SK-N-SH treated with all-trans-retinoic acid at 6 μM for 48 hours (cell line): ENCODE results near the gene IRF5.

Experiments used
- ATAC-seq: fragments of 200-7000 bp; cut with Tn5 transposase; 3 replicates; pipeline ENCODE4 v1.9.1; 2020; ENCODE audit warnings: mild to moderate bottlenecking, moderate library complexity
- BACH2 ChIP-seq: fragments of 250-450 bp; sonication (Bioruptor Pico); IDR thresholded peaks from 2 replicates; pipeline ENCODE4 v1.9.0; 2021; ENCODE audit warnings: mild to moderate bottlenecking, borderline replicate concordance
- CSDC2 ChIP-seq: fragments of 250-450 bp; sonication (Bioruptor Pico); IDR thresholded peaks from 2 replicates; pipeline ENCODE4 v1.5.0; 2020; ENCODE audit warnings: mild to moderate bottlenecking, moderate library complexity
- CSRNP3 ChIP-seq: fragments of 250-450 bp; sonication (Bioruptor Pico); IDR thresholded peaks from 2 replicates; pipeline ENCODE4 v1.5.1; 2021; ENCODE audit warnings: mild to moderate bottlenecking, moderate library complexity
- ESRRG ChIP-seq: fragments of 250-450 bp; sonication (Bioruptor Pico); IDR thresholded peaks from 2 replicates; pipeline ENCODE4 v1.6.1; 2021; ENCODE audit warnings: mild to moderate bottlenecking
- GLIS3 ChIP-seq: fragments of 250-450 bp; sonication (Bioruptor Pico); IDR thresholded peaks from 2 replicates; pipeline ENCODE4 v1.5.0; 2020; ENCODE audit warnings: mild to moderate bottlenecking, moderate library complexity
- ISL1 ChIP-seq: fragments of 250-450 bp; sonication (Bioruptor Pico); IDR thresholded peaks from 2 replicates; pipeline ENCODE4 v2.1.2; 2022; ENCODE audit warnings: mild to moderate bottlenecking, moderate library complexity
- OSR1 ChIP-seq: fragments of 250-450 bp; sonication (Bioruptor Pico); IDR thresholded peaks from 2 replicates; pipeline ENCODE4 v1.8.0; 2022; ENCODE audit warnings: moderate library complexity, mild to moderate bottlenecking, inconsistent platforms
- POU6F1 ChIP-seq: fragments of 250-450 bp; sonication (Bioruptor Pico); IDR thresholded peaks from 2 replicates; pipeline ENCODE4 v1.8.0; 2021; ENCODE audit warnings: low read depth, mild to moderate bottlenecking, moderate library complexity, borderline replicate concordance
- PPARA ChIP-seq: fragments of 250-450 bp; sonication (Bioruptor Pico); IDR thresholded peaks from 2 replicates; pipeline ENCODE4 v1.5.0; 2020; ENCODE audit warnings: mild to moderate bottlenecking, borderline replicate concordance
- RARB ChIP-seq: fragments of 250-450 bp; sonication (Bioruptor Pico); IDR thresholded peaks from 2 replicates; pipeline ENCODE4 v1.8.0; 2021; ENCODE audit warnings: mild to moderate bottlenecking, moderate library complexity
- SNAI2 ChIP-seq: fragments of 250-450 bp; sonication (Bioruptor Pico); IDR thresholded peaks from 2 replicates; pipeline ENCODE4 v1.5.0; 2020; ENCODE audit warnings: mild to moderate bottlenecking, moderate library complexity
- TOX ChIP-seq: fragments of 250-450 bp; sonication (Bioruptor Pico); IDR thresholded peaks from 2 replicates; pipeline ENCODE4 v1.8.0; 2021; ENCODE audit warnings: mild to moderate bottlenecking, moderate library complexity, borderline replicate concordance
- ZC3H10 ChIP-seq: fragments of 250-450 bp; sonication (Bioruptor Pico); IDR thresholded peaks from 2 replicates; pipeline ENCODE4 v1.5.1; 2021; ENCODE audit warnings: mild to moderate bottlenecking, moderate library complexity
- ZFP3 ChIP-seq: fragments of 250-450 bp; sonication (Bioruptor Pico); IDR thresholded peaks from 2 replicates; pipeline ENCODE4 v1.5.0; 2020; ENCODE audit warnings: mild to moderate bottlenecking, moderate library complexity
- ZFP30 ChIP-seq: fragments of 450-650 bp; formaldehyde crosslinking; IDR thresholded peaks from 2 replicates; pipeline ENCODE4 v1.5.0; 2022; ENCODE audit warnings: mild to moderate bottlenecking, moderate library complexity
- ZNF565 ChIP-seq: fragments of 450-650 bp; formaldehyde crosslinking; conservative IDR thresholded peaks from 2 replicates; pipeline ENCODE4 v1.5.0; 2020; ENCODE audit warnings: low read depth, mild to moderate bottlenecking, moderate library complexity
- ZNF70 ChIP-seq: fragments of 450-650 bp; formaldehyde crosslinking; IDR thresholded peaks from 2 replicates; pipeline ENCODE4 v1.5.0; 2020; ENCODE audit warnings: mild to moderate bottlenecking, moderate library complexity
- ZNF8 ChIP-seq: fragments of 450-650 bp; formaldehyde crosslinking; IDR thresholded peaks from 2 replicates; pipeline ENCODE4 v1.5.0; 2020; ENCODE audit warnings: mild to moderate bottlenecking, moderate library complexity
- TF ChIP-seq, protein P1 (sequence below): fragments of 250-450 bp; sonication (Bioruptor Pico); IDR thresholded peaks from 2 replicates; pipeline ENCODE4 v1.5.0; 2020; ENCODE audit warnings: mild to moderate bottlenecking, moderate library complexity
- TF ChIP-seq, protein P2 (sequence below): fragments of 250-450 bp; sonication (Bioruptor Pico); IDR thresholded peaks from 2 replicates; pipeline ENCODE4 v1.5.1; 2020; ENCODE audit warnings: low read depth, mild to moderate bottlenecking, moderate library complexity

Gene IRF5

DNA sequence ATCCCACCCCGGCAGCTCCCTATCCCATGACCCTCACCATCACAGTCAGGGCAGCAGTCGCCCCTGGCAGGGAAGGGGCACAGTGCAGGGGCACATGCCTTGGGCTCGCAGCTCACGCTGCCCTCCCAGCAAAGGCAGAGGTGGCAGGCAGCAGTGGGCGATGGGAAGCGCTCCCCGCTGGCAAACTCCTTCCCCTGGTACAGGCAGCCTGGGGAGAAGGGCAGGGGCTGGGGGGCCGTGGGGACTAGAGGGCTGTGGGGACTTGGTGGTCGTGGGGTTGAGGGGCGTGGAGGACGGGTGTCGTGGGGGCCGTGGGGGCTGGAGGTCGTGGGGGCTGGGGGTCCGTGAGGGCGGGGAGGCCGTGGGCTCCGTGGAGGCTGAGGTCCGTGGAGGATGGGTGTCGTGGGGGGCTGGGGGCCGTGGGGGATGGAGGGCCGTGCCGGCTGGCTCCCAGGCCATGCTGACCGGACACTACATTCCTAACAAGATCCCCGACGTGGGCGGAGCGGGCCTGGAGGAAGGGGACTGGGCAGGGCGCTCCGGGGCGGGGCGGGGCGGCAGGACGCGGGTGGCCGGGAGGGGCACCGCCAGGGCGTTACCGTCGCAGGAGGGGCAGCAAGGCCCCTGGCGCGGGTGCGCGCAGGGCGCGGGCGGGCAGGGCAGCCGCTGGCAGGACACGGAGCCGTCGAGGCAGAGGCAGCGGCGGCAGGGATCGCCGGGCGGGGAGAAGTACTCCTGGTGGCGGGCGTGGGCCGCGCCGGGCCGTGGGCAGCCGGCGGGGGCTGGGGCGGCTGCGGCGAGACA, 47.2 kb upstream of the IRF5 start (continued):
- TF ChIP-seq, protein P1, sequence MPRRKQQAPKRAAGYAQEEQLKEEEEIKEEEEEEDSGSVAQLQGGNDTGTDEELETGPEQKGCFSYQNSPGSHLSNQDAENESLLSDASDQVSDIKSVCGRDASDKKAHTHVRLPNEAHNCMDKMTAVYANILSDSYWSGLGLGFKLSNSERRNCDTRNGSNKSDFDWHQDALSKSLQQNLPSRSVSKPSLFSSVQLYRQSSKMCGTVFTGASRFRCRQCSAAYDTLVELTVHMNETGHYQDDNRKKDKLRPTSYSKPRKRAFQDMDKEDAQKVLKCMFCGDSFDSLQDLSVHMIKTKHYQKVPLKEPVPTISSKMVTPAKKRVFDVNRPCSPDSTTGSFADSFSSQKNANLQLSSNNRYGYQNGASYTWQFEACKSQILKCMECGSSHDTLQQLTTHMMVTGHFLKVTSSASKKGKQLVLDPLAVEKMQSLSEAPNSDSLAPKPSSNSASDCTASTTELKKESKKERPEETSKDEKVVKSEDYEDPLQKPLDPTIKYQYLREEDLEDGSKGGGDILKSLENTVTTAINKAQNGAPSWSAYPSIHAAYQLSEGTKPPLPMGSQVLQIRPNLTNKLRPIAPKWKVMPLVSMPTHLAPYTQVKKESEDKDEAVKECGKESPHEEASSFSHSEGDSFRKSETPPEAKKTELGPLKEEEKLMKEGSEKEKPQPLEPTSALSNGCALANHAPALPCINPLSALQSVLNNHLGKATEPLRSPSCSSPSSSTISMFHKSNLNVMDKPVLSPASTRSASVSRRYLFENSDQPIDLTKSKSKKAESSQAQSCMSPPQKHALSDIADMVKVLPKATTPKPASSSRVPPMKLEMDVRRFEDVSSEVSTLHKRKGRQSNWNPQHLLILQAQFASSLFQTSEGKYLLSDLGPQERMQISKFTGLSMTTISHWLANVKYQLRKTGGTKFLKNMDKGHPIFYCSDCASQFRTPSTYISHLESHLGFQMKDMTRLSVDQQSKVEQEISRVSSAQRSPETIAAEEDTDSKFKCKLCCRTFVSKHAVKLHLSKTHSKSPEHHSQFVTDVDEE (CRISPR knock-in tag) = no peak
- TF ChIP-seq POU6F1 (CRISPR knock-in tag) = no peak

GRCh38 chr7:128891110-128891941, 46.4 kb upstream of the IRF5 start:
- ATAC-seq = peak; percentile 33
- TF ChIP-seq ZNF565 (CRISPR knock-in tag) (no peak), GLIS3 (CRISPR knock-in tag) (no peak), ZNF8 (no peak), RARB (CRISPR knock-in tag) (no peak), ISL1 (CRISPR knock-in tag) (no peak), SNAI2 (CRISPR knock-in tag) (no peak), ZFP3 (CRISPR knock-in tag) (no peak), ZFP30 (CRISPR knock-in tag) (no peak), OSR1 (no peak)
- TF ChIP-seq, protein P1 (CRISPR knock-in tag) = no peak

DNA sequence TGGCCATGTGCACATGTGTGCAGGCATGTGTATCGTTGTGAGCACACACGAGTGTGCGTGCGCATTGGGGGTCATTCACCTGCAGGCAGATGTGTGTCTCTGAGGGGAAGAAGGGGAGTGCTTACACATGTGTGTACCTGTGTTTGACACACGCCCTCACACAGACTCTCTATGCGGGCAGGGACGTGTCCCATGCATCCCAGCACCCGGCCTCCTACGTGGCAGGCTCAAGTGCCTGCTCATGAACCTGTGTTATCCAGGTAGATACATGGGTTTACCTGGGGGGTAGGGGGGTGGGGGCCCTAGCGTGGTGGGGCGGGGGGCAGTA, 45.8 kb upstream of the IRF5 start:
- no peak for ATAC-seq
- no peak for TF ChIP-seq GLIS3 (CRISPR knock-in tag)
- TF ChIP-seq TOX (CRISPR knock-in tag) = no peak
- no peak for TF ChIP-seq BACH2
- no peak for TF ChIP-seq ZFP30 (CRISPR knock-in tag)
- no peak for TF ChIP-seq PPARA (CRISPR knock-in tag)
- no peak for TF ChIP-seq ISL1 (CRISPR knock-in tag)
- no peak for TF ChIP-seq CSDC2 (CRISPR knock-in tag)
- no peak for TF ChIP-seq ESRRG (CRISPR knock-in tag)
- no peak for TF ChIP-seq CSRNP3 (CRISPR knock-in tag)
- no peak for TF ChIP-seq SNAI2 (CRISPR knock-in tag)
- no peak for TF ChIP-seq RARB (CRISPR knock-in tag)
- TF ChIP-seq, protein P1 (CRISPR knock-in tag) = no peak
- no peak for TF ChIP-seq POU6F1 (CRISPR knock-in tag)
- no peak for TF ChIP-seq ZNF70 (CRISPR knock-in tag)
- TF ChIP-seq ZFP3 (CRISPR knock-in tag) = no peak
- no peak for TF ChIP-seq OSR1
- TF ChIP-seq ZC3H10 (CRISPR knock-in tag) = no peak
- TF ChIP-seq, protein P2, sequence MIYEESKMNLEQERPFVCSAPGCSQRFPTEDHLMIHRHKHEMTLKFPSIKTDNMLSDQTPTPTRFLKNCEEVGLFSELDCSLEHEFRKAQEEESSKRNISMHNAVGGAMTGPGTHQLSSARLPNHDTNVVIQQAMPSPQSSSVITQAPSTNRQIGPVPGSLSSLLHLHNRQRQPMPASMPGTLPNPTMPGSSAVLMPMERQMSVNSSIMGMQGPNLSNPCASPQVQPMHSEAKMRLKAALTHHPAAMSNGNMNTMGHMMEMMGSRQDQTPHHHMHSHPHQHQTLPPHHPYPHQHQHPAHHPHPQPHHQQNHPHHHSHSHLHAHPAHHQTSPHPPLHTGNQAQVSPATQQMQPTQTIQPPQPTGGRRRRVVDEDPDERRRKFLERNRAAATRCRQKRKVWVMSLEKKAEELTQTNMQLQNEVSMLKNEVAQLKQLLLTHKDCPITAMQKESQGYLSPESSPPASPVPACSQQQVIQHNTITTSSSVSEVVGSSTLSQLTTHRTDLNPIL (CRISPR knock-in tag) = no peak
